Placental pericyte (primary cell): ENCODE data around the gene SPOCK2. TPM values are rescaled to one million over a fixed set of nuclear protein-coding genes. Genes with fewer than 3 reads are reported as not detected.

Source experiments
- total RNA-seq: library from RNA; depleted of rRNA; stranded (reverse); fragments of >200 nt; gene quantifications from 2 replicates; pipeline ENCODE4 v1.2.3, GENCODE V29; 2012

Gene SPOCK2, protein sequence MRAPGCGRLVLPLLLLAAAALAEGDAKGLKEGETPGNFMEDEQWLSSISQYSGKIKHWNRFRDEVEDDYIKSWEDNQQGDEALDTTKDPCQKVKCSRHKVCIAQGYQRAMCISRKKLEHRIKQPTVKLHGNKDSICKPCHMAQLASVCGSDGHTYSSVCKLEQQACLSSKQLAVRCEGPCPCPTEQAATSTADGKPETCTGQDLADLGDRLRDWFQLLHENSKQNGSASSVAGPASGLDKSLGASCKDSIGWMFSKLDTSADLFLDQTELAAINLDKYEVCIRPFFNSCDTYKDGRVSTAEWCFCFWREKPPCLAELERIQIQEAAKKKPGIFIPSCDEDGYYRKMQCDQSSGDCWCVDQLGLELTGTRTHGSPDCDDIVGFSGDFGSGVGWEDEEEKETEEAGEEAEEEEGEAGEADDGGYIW
- total RNA-seq, result under 0.01 and 0.44 TPM in 2 replicates

DNA sequence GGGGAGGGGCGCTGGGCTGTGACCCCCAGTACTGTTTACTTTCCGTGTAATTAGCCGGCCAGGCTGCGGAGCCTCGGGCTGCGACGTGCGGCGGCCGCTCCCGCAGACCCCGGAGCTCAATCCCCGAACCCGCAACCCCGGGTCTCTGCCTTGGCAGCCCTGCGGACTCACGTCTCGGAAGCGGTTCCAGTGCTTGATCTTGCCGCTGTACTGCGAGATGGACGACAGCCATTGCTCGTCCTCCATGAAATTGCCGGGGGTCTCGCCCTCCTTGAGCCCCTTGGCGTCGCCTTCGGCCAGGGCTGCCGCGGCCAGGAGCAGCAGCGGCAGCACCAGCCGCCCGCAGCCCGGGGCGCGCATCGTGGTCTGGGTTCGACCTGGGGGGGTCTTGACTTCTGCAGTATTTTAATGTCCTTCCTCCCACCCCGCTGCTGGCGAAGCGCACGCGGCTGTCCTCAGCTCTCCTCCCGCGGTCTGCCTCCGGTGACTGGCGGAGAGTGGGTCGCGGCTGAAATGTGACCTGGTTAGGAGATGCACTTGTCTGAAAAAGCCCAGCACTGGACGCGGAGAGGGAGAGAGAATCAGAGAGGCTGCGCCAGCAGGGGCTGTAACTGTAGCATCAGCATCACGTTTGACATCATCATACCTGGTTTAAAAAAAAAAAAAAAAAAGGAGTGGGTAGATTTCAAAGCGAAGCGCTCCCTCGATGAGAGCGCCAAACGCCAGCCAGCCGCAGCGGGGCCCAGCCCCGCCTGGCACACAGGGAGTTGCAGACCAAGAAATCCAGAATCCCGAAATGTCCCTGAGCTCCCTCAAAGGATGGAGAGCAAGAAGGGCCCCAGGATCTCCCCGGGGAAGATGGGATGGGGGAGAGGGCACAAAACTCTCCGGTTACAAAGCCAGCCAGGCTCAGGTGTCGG lies at the start of gene SPOCK2:
SPOCK2 (minus strand) TSS at position 583 of the 920 bp plus-strand sequence; CDS start at position 360, 223 bp downstream.

Other genes starting within 250 kb of the SPOCK2 start
- 373 and 1,211 TPM in 2 replicates for gene PSAP, start 237.3 kb downstream of the SPOCK2 start, total RNA-seq
- 16.9 and 26.8 TPM in 2 replicates for gene CHST3, start 124.2 kb downstream of the SPOCK2 start, total RNA-seq
- 33.7 and 39.2 TPM in 2 replicates for gene ANAPC16, start 127.5 kb upstream of the SPOCK2 start, total RNA-seq
- 27.1 and 42.7 TPM in 2 replicates for gene ASCC1, start 127.7 kb upstream of the SPOCK2 start, total RNA-seq
- gene DDIT4, start 185.4 kb upstream of the SPOCK2 start, total RNA-seq, result 134 and 754 TPM in 2 replicates